ENCODE results near the gene GPN1. TPM values are rescaled to one million over a fixed set of nuclear protein-coding genes. Genes with fewer than 3 reads are reported as not detected.

The GPN1 gene
- total and polyA plus RNA-seq, 2 of the 8 experiments (the other 6 are each of a cell fraction or from before 2014, with no cell fraction given): 38.7 to 43.5 TPM

DNA sequence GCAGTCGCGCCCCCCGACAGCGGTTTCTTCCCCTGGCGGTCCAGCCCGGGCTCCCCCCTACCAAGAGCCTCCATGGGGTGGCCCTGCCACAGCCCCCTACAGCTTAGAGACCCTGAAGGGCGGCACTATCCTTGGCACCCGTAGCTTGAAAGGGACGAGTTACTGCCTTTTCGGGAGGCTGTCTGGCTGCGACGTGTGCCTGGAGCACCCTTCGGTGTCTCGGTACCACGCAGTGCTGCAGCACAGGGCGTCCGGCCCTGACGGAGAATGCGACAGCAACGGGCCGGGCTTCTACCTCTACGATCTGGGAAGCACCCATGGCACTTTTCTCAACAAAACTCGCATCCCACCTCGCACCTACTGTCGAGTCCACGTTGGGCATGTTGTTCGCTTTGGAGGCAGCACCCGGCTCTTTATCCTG is 35.3 kb downstream of the GPN1 start:
- POLR2A ChIA-PET (ENCODE audit: partially characterized antibody): interaction anchor here (0.7 to 2.1 kb wide), 8 partner anchors 8 to 1554 kb away, joined by 3 to 12 read pairs (median 5); partner anchors contain the start of genes CCDC121, FNDC4, GPN1 and PPM1G

More for the DNA sequence above, 35.3 kb downstream of the GPN1 start:
- WGBS, 2 experiments (ENCODE audit: extremely low coverage in 1 of 2, insufficient coverage in 1 of 2, insufficient read length in 1 of 2, insufficient replicate concordance in 2 of 2, low coverage in 1 of 2, low lambda C conversion rate in 2 of 2, missing lambda C conversion rate in 1 of 2): 16% methylated on average over 19 of the region's 28 CpGs; no CpG with 5 or more reads in 1 of the 2 experiments
- H2AK5ac ChIP-seq (ENCODE audit: low read depth, low read length): no peak overlapping the region
- H3K9me3 ChIP-seq (ENCODE audit: insufficient read depth in 2 of 2, low read depth in 1 of 2, low read length in 1 of 2): no peaks in the 10 kb centered on the region
- no peak overlapping the region for H2BK12ac ChIP-seq (ENCODE audit: low read depth, low read length)
- no peak for DNase-seq (ENCODE audit: low read depth in 1 of 2, low spot score in 2 of 2)
- no peak overlapping the region for H4K5ac ChIP-seq (ENCODE audit: insufficient read length, low read depth, low read length)
- peak overlapping the region; percentile 14 for H3K56ac ChIP-seq (replicated peaks; ENCODE audit: insufficient read length, low read depth, low read length)
- no peak overlapping the region for H2BK20ac ChIP-seq (ENCODE audit: low read length)
- peaks cover 8% of the 10 kb centered on the region; the same call in 1 of the 2 replicates for H3K23me2 ChIP-seq (ENCODE audit: low read depth, low read length)
- no peak overlapping the region for H2BK120ac ChIP-seq (replicated peaks; ENCODE audit: low read depth, low read length)
- H3K23ac ChIP-seq (ENCODE audit: insufficient read length): no peak overlapping the region
- no peak overlapping the region for H2BK15ac ChIP-seq (ENCODE audit: low read length)
- H3K14ac ChIP-seq (ENCODE audit: insufficient read length): no peak overlapping the region
- H3K4me1 ChIP-seq (replicated peaks in 1 of 4; ENCODE audit: control insufficient read depth in 3 of 4, insufficient read depth in 4 of 4, low read length in 3 of 4): peaks cover 0 to 1% (median 0%) of the 10 kb centered on the region in 4 experiments; a peak in 2 of 7 replicates
- peak overlapping the region; percentile 90 for H4K8ac ChIP-seq (ENCODE audit: extremely low read depth, insufficient read depth, low read length)
- no peaks in the 10 kb centered on the region for H3K27me3 ChIP-seq (replicated peaks in 1 of 4; ENCODE audit: control insufficient read depth in 3 of 4, extremely low read depth in 1 of 4, insufficient read depth in 3 of 4, low read length in 3 of 4)
- H3K27ac ChIP-seq (ENCODE audit: low read depth, low read length): peak overlapping the region; percentile 95; the same call in 1 of the 2 replicates
- H3K36me3 ChIP-seq (ENCODE audit: control insufficient read depth in 2 of 4, insufficient read depth in 4 of 4, low read length in 3 of 4): peaks cover 3 to 40% (median 19%) of the 10 kb centered on the region in 4 experiments; a peak in 7 of 8 replicates
- H3K9ac ChIP-seq (replicated peaks in 1 of 4; ENCODE audit: extremely low read depth in 1 of 4, low read depth in 3 of 4, low read length in 3 of 4): peak overlapping the region in 3 of 4 experiments; percentile 89 to 98 (median 93); a peak in 6 of 7 replicates
- no peak overlapping the region for H3K18ac ChIP-seq (ENCODE audit: extremely low read depth, low read length)
- H3K4me3 ChIP-seq (ENCODE audit: extremely low read depth in 1 of 4, insufficient read depth in 2 of 4, low read depth in 3 of 4, low read length in 4 of 4): peak overlapping the region; percentile 50 to 100 (median 88)
- H4K20me1 ChIP-seq (replicated peaks in 1 of 2; ENCODE audit: control insufficient read depth in 1 of 2, insufficient read depth in 2 of 2, low read length in 2 of 2): no peaks in the 10 kb centered on the region
- peaks cover 0 to 24% of the 10 kb centered on the region in 2 experiments; a peak in 2 of 4 replicates for H3K79me2 ChIP-seq (ENCODE audit: control insufficient read depth in 1 of 2, insufficient read depth in 2 of 2, low read length in 2 of 2)
- H3K4ac ChIP-seq (replicated peaks; ENCODE audit: insufficient read length, low read depth, low read length): no peak overlapping the region
- no peak overlapping the region for H4K91ac ChIP-seq (replicated peaks; ENCODE audit: insufficient read length, low read length)
- TF ChIP-seq SRF (IDR thresholded peaks at IDR 0.05; ENCODE audit: low read depth, low read length): no peak
- TF ChIP-seq CTCF (IDR thresholded peaks at IDR 0.05; ENCODE audit: control extremely low read depth in 1 of 3, insufficient read depth in 1 of 3, low read depth in 1 of 3, low read length in 3 of 3): peak in 1 of 3 experiments; percentile 0; a peak in 1 of 4 replicates
- H2BK5ac ChIP-seq (ENCODE audit: low read depth, low read length): peak overlapping the region; percentile 99; the same call in 1 of the 2 replicates
- peak overlapping the region; percentile 68 to 96 for H3K4me2 ChIP-seq (ENCODE audit: insufficient read depth in 1 of 2, low read depth in 2 of 2, low read length in 2 of 2)
- H2AFZ ChIP-seq (ENCODE audit: low read length): peak overlapping the region; percentile 99
- CTCF ChIA-PET (ENCODE audit: partially characterized antibody): interaction anchor here (0.7 to 3.9 kb wide), 3 partner anchors 18 to 1045 kb away, joined by 3 to 34 read pairs (median 3); no protein-coding TSS in a partner anchor
- H3K79me1 ChIP-seq (ENCODE audit: low read depth, low read length): no peaks in the 10 kb centered on the region
- no peak for FAIRE-seq
